ENCODE measurements around the gene XPC.

- TF ChIP-seq BHLHE40 (IDR thresholded peaks at IDR 0.05; ENCODE audit: borderline replicate concordance) (no peak), SP1 (IDR thresholded peaks at IDR 0.05) (no peak), FOXM1 (IDR thresholded peaks at IDR 0.05; ENCODE audit: borderline replicate concordance) (no peak), TARDBP (IDR thresholded peaks at IDR 0.05) (no peak), FOXA1 (IDR thresholded peaks at IDR 0.05) (no peak), ZNF384 (IDR thresholded peaks at IDR 0.05) (no peak), ARNT (IDR thresholded peaks at IDR 0.05) (no peak), FOXK2 (IDR thresholded peaks at IDR 0.05) (no peak), L3MBTL2 (conservative IDR thresholded peaks at IDR 0.05) (no peak), SUZ12 (IDR thresholded peaks at IDR 0.05) (no peak), ELF4 (IDR thresholded peaks at IDR 0.05) (no peak), PKNOX1 (IDR thresholded peaks at IDR 0.05) (no peak)
These were observed 64.3 kb downstream of the XPC start for GRCh38 chr3:14113965-14114635.

All from HEK293T (cell line).